GM10266 (cell line): ENCODE results near the gene SLC35B1.

ENCODE experiments used
- DNase-seq: peaks from one replicate; pipeline ENCODE4 v3.0.0; 2012; ENCODE audit errors: extremely low spot score
- CTCF ChIP-seq: IDR thresholded peaks from 2 replicates; pipeline ENCODE4 v1.5.1; 2012; ENCODE audit warnings: mild to moderate bottlenecking, low read depth; ENCODE audit not compliant: control insufficient read depth, insufficient read depth; ENCODE audit errors: missing control alignments

SLC35B1 gene

GRCh38 chr17:49741692-49742076 lies 33.9 kb upstream of the SLC35B1 start:
- DNase-seq = no peak
- TF ChIP-seq CTCF = no peak

- DNase-seq = peak; percentile 42
- no peak for TF ChIP-seq CTCF
These were observed 33.4 kb upstream of the SLC35B1 start for GRCh38 chr17:49741009-49741691.

GRCh38 chr17:49739641-49740271 lies 32.0 kb upstream of the SLC35B1 start:
- TF ChIP-seq CTCF = no peak
- peak; percentile 45 for DNase-seq

- no peak for TF ChIP-seq CTCF
- DNase-seq = no peak
These were observed 30.8 kb upstream of the SLC35B1 start for GRCh38 chr17:49738456-49739163.

- no peak for TF ChIP-seq CTCF
- no peak for DNase-seq
These were observed 27.0 kb upstream of the SLC35B1 start for GRCh38 chr17:49734515-49735490.

GRCh38 chr17:49731435-49731831 lies 23.7 kb upstream of the SLC35B1 start:
- TF ChIP-seq CTCF = no peak
- DNase-seq = no peak
